GM18870 (cell line): ENCODE results near the gene IFNE.
"Not testable (repeated sequence)": the region's sequence is repeated elsewhere in the genome, so short reads cannot be mapped to it uniquely, and the experiment has no call there.

Source experiments
- ATAC-seq: cut with Tn5 transposase; IDR thresholded peaks from one replicate; pipeline ENCODE4 v1.9.1; 2021; ENCODE audit warnings: moderate library complexity; ENCODE audit not compliant: unreplicated experiment

The IFNE gene

DNA sequence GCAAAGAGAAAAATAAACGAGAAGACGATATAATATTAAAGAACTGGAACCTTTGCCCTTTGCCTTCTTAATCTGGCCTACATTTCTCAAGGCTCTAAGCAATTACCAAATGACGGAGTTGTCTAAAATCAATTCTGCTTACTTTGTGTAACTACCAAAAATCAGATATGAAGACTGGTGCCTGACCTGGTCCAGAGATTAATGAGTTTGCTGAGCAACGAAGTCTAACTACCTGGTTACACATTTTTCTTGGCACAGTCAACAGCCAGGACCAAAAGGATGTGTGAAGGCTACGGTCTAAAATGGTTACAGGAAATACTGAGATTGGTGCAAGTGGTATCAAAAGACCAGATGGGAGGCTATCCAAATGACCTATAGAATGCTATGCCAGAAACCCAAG lies 17.8 kb upstream of the IFNE start:
- ATAC-seq = no peak

- ATAC-seq = no peak
These were observed 9.6 kb upstream of the IFNE start for GRCh38 chr9:21491756-21492155.

GRCh38 chr9:21481470-21482056 lies 550 bp downstream of the IFNE start:
- ATAC-seq = peak; percentile 43

- no peak for ATAC-seq
These were observed 2.9 kb downstream of the IFNE start for GRCh38 chr9:21479152-21479702.

DNA sequence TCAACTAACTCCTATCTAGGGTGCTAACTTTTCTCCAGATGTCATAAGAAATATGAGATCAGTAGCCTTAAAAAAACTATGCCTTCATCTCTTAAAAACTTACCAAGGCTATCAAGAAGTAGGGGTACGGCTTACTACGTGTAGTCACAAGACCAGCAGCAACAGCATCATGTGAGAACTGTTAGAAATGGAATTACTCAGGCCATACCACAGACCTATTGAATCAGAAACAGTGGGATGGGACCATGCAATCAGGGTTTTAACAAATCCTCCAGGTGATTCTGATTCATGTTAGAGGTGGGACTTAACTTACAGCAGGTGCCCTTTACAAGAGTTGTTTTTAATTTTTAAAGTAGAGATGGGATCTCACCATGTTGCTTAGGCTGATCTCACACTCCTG lies 4.6 kb downstream of the IFNE start:
- no peak for ATAC-seq

GRCh38 chr9:21473236-21473635 lies 8.9 kb downstream of the IFNE start:
- ATAC-seq = no peak

GRCh38 chr9:21470126-21470525 lies 12.0 kb downstream of the IFNE start:
- ATAC-seq = no peak

DNA sequence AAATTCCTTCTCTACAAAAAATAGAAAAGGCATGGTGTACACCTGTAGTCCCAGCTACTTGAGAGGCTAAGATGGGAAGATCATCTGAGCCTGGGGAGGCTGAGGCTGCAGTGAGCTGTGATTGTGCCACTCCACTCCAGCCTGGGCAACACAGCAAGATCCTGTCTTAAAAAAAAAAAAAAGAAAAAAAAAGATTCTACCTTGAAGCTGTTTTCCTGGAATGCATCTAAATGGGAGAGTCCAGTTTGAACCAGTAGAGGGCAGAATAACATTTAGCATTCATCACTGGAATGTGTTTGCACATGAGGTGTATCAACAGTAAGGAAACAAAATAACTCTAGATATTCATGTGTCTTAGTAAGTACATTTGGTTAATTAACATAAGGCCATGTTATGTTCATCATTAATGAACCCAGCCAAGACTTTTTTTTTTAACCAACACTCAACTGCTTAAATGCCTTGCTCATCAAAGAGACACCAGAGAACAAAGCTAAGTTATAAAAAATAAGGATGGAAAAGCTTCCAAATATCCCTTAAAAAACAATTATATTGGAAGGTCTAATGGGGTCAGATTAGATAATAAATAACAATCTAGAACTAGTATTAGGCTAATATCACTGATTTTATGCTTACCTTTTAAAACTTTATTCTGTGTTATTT lies 16.1 kb downstream of the IFNE start:
- ATAC-seq = peak; percentile 72

DNA sequence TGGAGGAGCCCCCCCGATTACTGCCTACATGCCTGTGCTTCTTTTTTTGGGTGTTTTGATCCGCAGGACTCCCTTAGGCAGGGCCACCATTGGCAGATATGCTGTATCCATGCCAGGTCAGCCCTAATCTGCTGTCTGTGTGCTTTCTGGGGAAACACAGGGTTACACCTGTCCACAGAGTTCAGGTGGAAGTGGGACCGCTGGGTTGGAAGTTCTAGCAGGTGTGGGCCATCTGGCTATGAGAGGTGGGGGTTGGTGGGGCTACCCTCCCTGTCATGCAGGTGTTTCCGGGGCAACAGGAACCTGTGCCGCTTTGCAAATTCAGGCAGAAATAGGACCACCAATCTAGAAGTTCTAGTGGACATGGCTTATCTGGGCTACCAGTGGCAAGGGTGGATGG lies 17.0 kb downstream of the IFNE start:
- no peak for ATAC-seq

DNA sequence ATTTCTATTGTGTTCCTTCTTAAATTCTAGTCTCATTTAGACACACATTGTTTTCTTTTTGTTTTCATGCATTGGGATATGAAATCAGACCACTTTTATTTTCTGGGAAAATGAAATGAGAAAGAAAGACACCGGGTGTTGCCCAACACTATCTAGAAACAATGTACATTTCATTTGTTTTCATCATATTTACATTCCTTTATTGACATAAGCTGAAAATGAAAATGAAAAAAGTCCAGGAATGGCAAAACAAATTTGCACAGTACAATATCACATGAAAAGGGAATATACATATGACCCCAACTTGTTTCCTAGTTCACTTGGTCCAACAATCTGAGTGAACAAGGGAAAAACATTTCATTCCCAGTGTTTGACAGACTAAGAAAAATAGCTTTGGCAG lies 20.7 kb downstream of the IFNE start:
- ATAC-seq = no peak

DNA sequence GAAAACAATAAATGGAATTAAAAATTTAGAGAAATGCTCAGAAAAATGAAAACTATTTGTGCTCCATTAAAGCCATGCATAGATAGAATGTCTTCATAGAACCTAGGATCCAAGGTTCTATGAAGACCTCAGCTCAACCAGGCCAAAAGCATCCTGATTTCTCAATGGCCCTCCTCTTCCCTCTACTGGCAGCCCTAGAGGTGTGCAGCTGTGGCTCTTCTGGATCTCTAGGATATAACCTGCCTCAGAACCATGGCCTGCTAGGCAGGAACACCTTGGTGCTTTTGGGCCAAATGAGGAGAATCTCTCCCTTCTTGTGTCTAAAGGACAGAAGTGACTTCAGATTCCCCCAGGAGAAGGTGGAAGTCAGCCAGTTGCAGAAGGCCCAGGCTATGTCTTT lies 26.8 kb downstream of the IFNE start:
- peak; percentile 80 for ATAC-seq

DNA sequence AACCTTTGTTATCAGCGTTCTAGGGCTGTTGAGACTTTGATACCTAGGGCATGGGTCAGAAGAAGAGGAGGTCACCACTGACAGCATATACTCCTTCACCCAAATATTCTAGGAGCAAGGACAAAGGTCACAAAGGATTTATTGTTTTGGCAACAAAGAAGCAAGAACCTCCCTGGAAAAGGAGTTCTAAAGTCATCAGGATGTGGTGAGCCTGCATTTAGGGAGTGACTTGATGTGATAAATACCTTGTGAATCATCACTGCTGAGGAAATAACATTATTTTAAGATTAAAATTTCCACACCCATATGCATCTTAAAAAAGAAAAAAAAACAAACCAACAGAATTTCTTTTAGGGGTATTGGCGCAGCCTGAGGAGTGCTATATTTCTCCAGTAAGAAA lies 28.0 kb downstream of the IFNE start:
- ATAC-seq = no peak

- no peak for ATAC-seq
These were observed 29.4 kb downstream of the IFNE start for GRCh38 chr9:21452681-21453080.

- no peak for ATAC-seq
These were observed 31.2 kb downstream of the IFNE start for GRCh38 chr9:21450733-21451394.

DNA sequence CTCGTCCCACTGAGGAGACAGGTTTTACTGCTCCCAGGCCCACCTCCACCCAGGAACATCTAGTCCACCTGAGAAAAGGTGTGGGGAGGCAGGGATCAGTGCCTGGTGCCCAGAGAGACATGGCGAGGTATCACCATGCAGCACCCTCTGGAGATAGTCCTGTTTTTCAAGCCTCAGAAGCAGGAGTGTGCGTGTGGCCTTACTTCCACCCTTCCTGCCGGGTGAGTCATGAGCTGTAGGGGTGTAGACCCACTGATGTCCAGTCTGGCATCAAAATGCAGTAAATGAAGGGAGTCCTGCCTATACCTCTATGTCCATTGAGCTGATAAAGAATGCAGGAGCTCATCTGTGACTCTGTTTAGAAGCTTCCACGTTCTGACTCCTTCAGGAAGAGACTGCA lies 32.8 kb downstream of the IFNE start:
- not testable (repeated sequence) for ATAC-seq

DNA sequence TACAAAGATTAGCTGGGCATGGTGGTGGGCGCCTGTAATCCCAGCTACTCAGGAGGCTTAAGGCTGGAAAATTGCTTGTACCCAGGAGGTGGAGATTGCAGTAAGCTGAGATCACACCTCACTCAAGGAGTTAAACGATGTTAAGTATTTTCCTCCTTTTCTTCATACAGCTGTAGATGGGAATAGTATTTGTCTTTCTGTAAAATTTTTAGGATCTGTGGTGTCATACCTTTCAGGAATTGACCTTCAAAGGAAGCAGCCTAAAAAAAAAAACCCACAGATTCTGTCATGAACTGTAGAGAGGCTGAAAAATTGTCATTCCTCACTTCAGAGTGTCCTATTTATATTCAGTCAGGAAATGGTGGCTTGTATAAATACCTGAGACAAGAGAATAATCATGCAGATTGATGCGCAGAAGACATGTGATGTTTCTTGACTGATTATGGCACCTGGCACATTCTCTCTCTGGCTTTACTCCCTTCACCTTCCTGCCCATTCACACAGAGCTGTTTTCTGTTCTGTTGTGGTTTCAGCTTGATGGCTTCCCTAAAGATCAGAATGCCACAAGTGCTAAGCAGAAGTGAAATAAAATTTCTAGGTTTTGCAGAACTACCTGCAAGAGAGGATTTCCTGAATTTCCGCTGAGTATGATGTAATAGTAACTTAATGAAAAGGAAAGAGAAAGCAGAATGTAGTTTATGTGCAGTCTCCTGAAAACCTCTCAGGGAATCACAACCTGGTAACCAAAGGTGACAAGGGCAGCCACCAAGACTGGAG lies 38.1 kb downstream of the IFNE start:
- ATAC-seq = peak; percentile 92

- ATAC-seq = no peak
These were observed 42.0 kb downstream of the IFNE start, which contains the start of gene IFNA1 for GRCh38 chr9:21440139-21440538. Gene IFNA1, plus strand, starts transcription at chr9:21440439. Its CDS starts 69 bp downstream, at chr9:21440508.

DNA sequence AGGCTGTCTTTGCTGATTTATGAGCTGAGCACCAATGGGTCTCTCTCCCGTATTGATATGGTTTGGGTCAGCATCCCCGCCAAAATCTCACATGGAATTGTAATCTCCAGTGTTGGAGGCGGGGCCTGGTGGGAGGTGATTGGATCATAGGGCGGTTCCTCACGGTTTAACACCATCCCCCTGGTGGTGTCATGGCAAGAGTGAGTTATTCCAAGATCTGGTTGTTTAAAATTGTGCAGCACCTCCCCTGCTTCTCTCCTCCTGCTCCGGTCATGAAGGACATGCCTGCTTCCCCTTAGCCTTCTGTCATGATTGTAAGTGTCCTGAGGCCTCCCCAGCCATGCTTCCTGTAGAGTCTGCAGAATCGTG lies 47.1 kb downstream of the IFNE start:
- ATAC-seq = not testable (repeated sequence)

DNA sequence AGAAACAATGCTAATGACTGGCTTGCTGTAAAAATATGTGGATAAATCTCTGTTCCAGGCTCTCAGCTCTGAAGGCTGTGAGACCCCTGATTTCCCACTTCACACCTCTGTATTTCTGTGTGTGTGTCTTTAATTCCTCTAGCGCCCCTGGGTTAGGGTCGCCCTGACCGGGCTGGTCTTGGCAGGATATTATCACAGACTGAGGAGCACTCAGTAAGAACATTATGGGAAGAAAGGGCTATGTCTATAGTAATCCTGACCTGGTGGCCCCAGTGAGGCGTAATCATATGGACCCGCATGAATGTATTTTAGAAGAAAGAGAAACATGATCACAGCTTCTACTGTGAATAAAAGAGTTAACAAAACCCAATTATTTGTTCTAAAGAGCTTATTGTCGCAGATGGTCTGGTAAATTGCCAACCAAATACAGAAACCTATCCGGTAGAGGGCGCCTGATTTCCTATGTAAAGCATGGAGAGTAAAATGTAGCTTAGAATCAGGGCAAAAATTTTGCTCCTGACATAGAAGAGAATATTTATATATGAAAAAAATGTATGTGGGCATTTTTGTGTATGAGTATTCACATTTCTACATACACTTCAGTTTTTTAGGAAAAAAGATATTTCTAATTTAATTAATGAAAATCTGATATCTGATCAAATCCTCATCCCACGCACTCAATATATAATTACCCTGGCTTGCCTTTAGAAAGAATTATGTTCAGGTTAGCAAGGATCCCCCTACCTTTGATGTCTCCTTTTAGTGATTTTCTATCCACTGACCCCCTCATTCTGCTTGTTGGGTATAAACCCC lies 47.7 kb downstream of the IFNE start:
- no peak for ATAC-seq

DNA sequence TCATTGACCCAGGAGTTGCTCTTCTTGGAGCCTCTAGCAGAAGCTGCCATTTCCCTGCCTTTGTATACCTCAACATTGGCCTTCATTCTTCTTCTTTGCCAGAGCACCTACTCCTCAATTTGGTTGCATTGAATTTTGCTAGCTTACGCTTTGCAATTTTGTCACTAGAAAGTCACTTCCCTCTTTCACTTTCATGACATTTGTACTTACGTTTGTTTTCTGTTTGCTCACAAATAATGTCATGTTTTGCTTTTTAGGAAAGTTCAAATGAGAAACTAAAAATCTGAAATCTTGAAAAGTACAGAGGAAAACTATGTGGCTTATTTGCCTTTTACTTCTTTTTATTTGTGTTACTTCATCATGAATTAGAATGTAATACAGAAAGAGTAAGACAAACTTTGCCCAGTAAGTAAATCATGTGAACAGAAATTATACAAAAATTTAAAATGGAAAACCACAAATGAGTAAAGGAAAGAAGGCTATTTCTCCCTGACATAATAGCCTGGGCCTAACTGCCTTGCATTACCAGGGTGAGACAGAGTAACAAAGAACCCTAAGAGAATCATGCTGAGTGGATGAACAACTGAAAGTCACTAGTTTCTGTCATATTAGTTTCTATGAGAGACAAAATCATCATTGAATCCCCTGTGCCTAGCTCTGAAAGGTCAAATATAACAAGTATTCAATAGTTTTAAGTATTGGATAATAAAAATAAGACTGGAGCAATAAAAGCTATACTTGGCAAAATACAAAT lies 49.3 kb downstream of the IFNE start:
- peak; percentile 58 for ATAC-seq
